Mesenchymal stem cell (in vitro differentiated cells and primary cell): ENCODE measurements around the gene ELK4.

Source experiments
- DNase-seq: peaks from one replicate; pipeline ENCODE4 v3.0.0-alpha.2; 2013
- H2AFZ ChIP-seq: one replicate; pipeline ENCODE4 v1.6.1; 2013; ENCODE audit warnings: low read depth, mild to moderate bottlenecking, control low read depth, inconsistent platforms, low read length, moderate library complexity
- H2AK5ac ChIP-seq: 2 replicates; pipeline ENCODE4 v1.6.1; 2013; ENCODE audit warnings: low read length, moderate library complexity, mild to moderate bottlenecking, inconsistent platforms; ENCODE audit not compliant: severe bottlenecking
- H2BK120ac ChIP-seq: one replicate; pipeline ENCODE4 v1.6.1; 2013; ENCODE audit warnings: low read depth, mild to moderate bottlenecking, inconsistent platforms, low read length, moderate library complexity
- H2BK12ac ChIP-seq, 2 experiments: one replicate each; pipeline ENCODE4 v1.6.1; 2013; ENCODE audit warnings: inconsistent platforms in 2 of 2, low read length in 2 of 2, mild to moderate bottlenecking in 2 of 2, moderate library complexity in 2 of 2, control low read depth in 1 of 2
- H2BK15ac ChIP-seq: one replicate; pipeline ENCODE4 v1.6.1; 2013; ENCODE audit warnings: mild to moderate bottlenecking, low read depth, inconsistent platforms; ENCODE audit not compliant: poor library complexity, severe bottlenecking
- H2BK5ac ChIP-seq: 2 replicates; pipeline ENCODE4 v1.6.1; 2013; ENCODE audit warnings: low read depth, mild to moderate bottlenecking, low read length, control low read depth, inconsistent platforms; ENCODE audit not compliant: poor library complexity, severe bottlenecking
- H3K14ac ChIP-seq, 2 experiments: one replicate each; pipeline ENCODE4 v1.6.1; 2013; ENCODE audit warnings: inconsistent platforms in 2 of 2, low read length in 2 of 2, control low read depth in 1 of 2, mild to moderate bottlenecking in 1 of 2, moderate library complexity in 1 of 2
- H3K18ac ChIP-seq, 2 experiments: one replicate each; pipeline ENCODE4 v1.6.1; 2013; ENCODE audit warnings: inconsistent platforms in 2 of 2, low read length in 2 of 2, control low read depth in 1 of 2, low read depth in 1 of 2, mild to moderate bottlenecking in 1 of 2
- H3K23ac ChIP-seq, 2 experiments: one replicate each; pipeline ENCODE4 v1.6.1; 2013; ENCODE audit warnings: inconsistent platforms in 2 of 2, low read length in 2 of 2, mild to moderate bottlenecking in 2 of 2, moderate library complexity in 2 of 2, control low read depth in 1 of 2
- H3K27ac ChIP-seq: 2 replicates; pipeline ENCODE4 v1.5.1; 2013; ENCODE audit warnings: mild to moderate bottlenecking, moderate library complexity, low read length, control low read depth, inconsistent platforms; ENCODE audit not compliant: poor library complexity, severe bottlenecking
- H3K27me3 ChIP-seq, 2 experiments: 2 replicates each; pipeline versions ENCODE4 v1.6.1 to v1.7.0; 2013; ENCODE audit warnings: low read length in 2 of 2, mild to moderate bottlenecking in 2 of 2, moderate library complexity in 2 of 2, control low read depth in 1 of 2, inconsistent platforms in 1 of 2; ENCODE audit not compliant: control insufficient read depth in 1 of 2, insufficient read depth in 1 of 2
- H3K36me3 ChIP-seq, 2 experiments: 2 replicates each; pipeline versions ENCODE4 v1.6.1 to v1.7.0; 2013; ENCODE audit warnings: low read length in 2 of 2, control low read depth in 1 of 2, inconsistent platforms in 1 of 2, low read depth in 1 of 2, mild to moderate bottlenecking in 1 of 2; ENCODE audit not compliant: insufficient read depth in 2 of 2, control insufficient read depth in 1 of 2
- H3K4ac ChIP-seq, 2 experiments: one replicate each; pipeline ENCODE4 v1.6.1; 2013; ENCODE audit warnings: inconsistent platforms in 2 of 2, low read length in 2 of 2, mild to moderate bottlenecking in 2 of 2, moderate library complexity in 2 of 2, control low read depth in 1 of 2, low read depth in 1 of 2
- H3K4me1 ChIP-seq: 2 replicates; pipeline ENCODE4 v1.6.1; 2013; ENCODE audit warnings: low read depth, low read length, control low read depth; ENCODE audit not compliant: control insufficient read depth, insufficient read depth
- H3K4me2 ChIP-seq: 2 replicates; pipeline ENCODE4 v1.6.1; 2013; ENCODE audit warnings: low read length, mild to moderate bottlenecking, inconsistent platforms; ENCODE audit not compliant: poor library complexity, severe bottlenecking
- H3K4me3 ChIP-seq, 2 experiments: 2 replicates each; pipeline versions ENCODE4 v1.5.1 to v1.7.0; 2013; ENCODE audit warnings: low read length in 2 of 2, mild to moderate bottlenecking in 2 of 2, control low read depth in 1 of 2, low read depth in 1 of 2; ENCODE audit not compliant: insufficient read depth in 1 of 2
- H3K79me1 ChIP-seq: replicated peaks from 2 replicates; pipeline ENCODE4 v1.6.1; 2013; ENCODE audit warnings: mild to moderate bottlenecking, control low read depth, low read length, inconsistent platforms; ENCODE audit not compliant: poor library complexity, severe bottlenecking
- H3K9ac ChIP-seq: 2 replicates; pipeline ENCODE4 v1.7.0; 2013; ENCODE audit warnings: mild to moderate bottlenecking, low read length, moderate library complexity
- H3K9me3 ChIP-seq: 2 replicates; pipeline ENCODE4 v1.7.0; 2013; ENCODE audit warnings: mild to moderate bottlenecking, low read length; ENCODE audit not compliant: control insufficient read depth
- H4K8ac ChIP-seq: one replicate; pipeline ENCODE4 v1.6.1; 2013; ENCODE audit warnings: inconsistent platforms, mild to moderate bottlenecking, low read length, moderate library complexity
- H4K91ac ChIP-seq: one replicate; pipeline ENCODE4 v1.6.1; 2013; ENCODE audit warnings: mild to moderate bottlenecking, low read length, inconsistent platforms
- whole genome bisulfite sequencing: methylation state at CpG from one replicate; pipeline ENCODE4 v1.1.7; 2013; ENCODE audit warnings: mixed read lengths; 5-methylcytosine and 5-hydroxymethylcytosine counted together

Gene ELK4

DNA sequence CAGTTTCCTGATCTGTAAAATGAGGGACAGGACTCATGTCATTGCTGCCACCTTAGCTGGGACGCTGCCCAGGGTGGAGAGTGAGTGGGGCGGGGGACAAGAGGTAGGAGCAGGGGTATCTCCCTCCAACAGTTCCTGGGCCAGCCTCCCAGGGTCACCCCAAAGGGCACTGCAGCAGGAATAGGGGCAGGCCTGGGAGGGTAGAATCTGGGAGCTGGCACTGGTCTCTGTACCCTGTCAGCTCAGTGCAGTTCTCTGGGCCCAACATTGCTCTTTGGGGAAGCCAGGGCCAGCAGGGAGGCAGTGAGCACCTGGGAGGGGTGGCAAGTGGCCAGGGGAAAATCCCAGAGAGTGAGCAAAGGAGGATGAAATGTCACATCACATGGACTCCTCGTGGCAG, 55.8 kb downstream of the ELK4 start:
- H2AFZ ChIP-seq, result no peak overlapping the region
- peaks cover 2% of the 10 kb centered on the region for H3K4me1 ChIP-seq
- H3K9me3 ChIP-seq, result no peaks in the 10 kb centered on the region
- H3K18ac ChIP-seq, result no peak overlapping the region
- WGBS, result 74% methylated on average over 3 of the region's 3 CpGs
- H2BK12ac ChIP-seq, result no peak overlapping the region
- no peak overlapping the region for H3K27ac ChIP-seq
- no peak overlapping the region for H3K14ac ChIP-seq
- H2AK5ac ChIP-seq, result no peak overlapping the region
- peaks cover 82 to 98% of the 10 kb centered on the region in 2 experiments for H3K27me3 ChIP-seq
- no peak overlapping the region for H2BK120ac ChIP-seq
- no peak overlapping the region for H3K23ac ChIP-seq
- H3K4me3 ChIP-seq, result no peak overlapping the region
- H3K4ac ChIP-seq, result no peak overlapping the region
- no peak overlapping the region for H2BK15ac ChIP-seq
- H4K91ac ChIP-seq, result no peak overlapping the region
- no peak overlapping the region for H3K4me2 ChIP-seq
- no peaks in the 10 kb centered on the region for H3K36me3 ChIP-seq
- no peak overlapping the region for H2BK5ac ChIP-seq
- no peak overlapping the region for H4K8ac ChIP-seq
- DNase-seq, result no peak
- no peaks in the 10 kb centered on the region for H3K79me1 ChIP-seq
- no peak overlapping the region for H3K9ac ChIP-seq

- Histone ChIP-seq H3K27ac (no peak overlapping the region), H3K36me3 (no peaks in the 10 kb centered on the region), H2BK12ac (no peak overlapping the region), H3K27me3 (peaks cover 82 to 98% of the 10 kb centered on the region in 2 experiments), H3K18ac (no peak overlapping the region), H2AFZ (no peak overlapping the region), H3K4ac (no peak overlapping the region), H2BK5ac (no peak overlapping the region), H3K4me3 (no peak overlapping the region), H3K4me2 (no peak overlapping the region), H3K9ac (no peak overlapping the region), H3K4me1 (peaks cover 2% of the 10 kb centered on the region), H2AK5ac (no peak overlapping the region), H3K9me3 (no peaks in the 10 kb centered on the region), H2BK120ac (no peak overlapping the region), H2BK15ac (no peak overlapping the region), H3K14ac (no peak overlapping the region), H3K23ac (no peak overlapping the region), H4K91ac (no peak overlapping the region), H4K8ac (no peak overlapping the region), H3K79me1 (no peaks in the 10 kb centered on the region)
- no peak for DNase-seq
- whole genome bisulfite sequencing, result 67% methylated on average over 1 of the region's 1 CpG
Observed at GRCh38 chr1:205575294-205575885, 56.4 kb downstream of the ELK4 start.

DNA sequence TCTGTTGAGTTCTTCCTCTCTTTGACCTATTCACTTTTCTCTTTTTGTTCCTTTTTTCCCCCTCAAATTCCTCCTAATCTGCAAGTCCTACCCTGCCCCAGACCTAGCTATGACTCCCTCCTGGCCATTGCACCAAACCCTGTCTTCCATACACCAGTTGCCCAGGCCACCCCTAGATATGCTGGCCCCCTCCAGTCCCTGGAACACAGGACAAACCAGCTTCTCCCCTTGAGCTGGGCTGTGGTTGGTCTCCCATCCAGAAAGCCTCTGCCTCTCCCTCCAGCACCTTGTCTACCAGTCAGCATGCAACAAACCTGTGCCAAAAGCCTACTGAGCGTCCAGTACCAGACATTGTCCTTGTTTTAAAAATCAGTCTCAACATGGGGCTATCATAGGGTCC, 59.4 kb downstream of the ELK4 start:
- no peak overlapping the region for H3K23ac ChIP-seq
- no peak overlapping the region for H3K4me3 ChIP-seq
- peaks cover 10% of the 10 kb centered on the region for H3K4me1 ChIP-seq
- H3K4me2 ChIP-seq, result no peak overlapping the region
- no peak overlapping the region for H2BK120ac ChIP-seq
- H2BK15ac ChIP-seq, result no peak overlapping the region
- H3K27me3 ChIP-seq, result peaks cover 80 to 94% of the 10 kb centered on the region in 2 experiments
- H3K9ac ChIP-seq, result no peak overlapping the region
- no peak overlapping the region for H3K14ac ChIP-seq
- no peak overlapping the region for H3K18ac ChIP-seq
- no peak overlapping the region for H2AK5ac ChIP-seq
- H4K8ac ChIP-seq, result no peak overlapping the region
- H3K4ac ChIP-seq, result no peak overlapping the region
- DNase-seq, result no peak
- no peak overlapping the region for H2BK12ac ChIP-seq
- no peaks in the 10 kb centered on the region for H3K9me3 ChIP-seq
- H3K79me1 ChIP-seq, result no peaks in the 10 kb centered on the region
- H2BK5ac ChIP-seq, result no peak overlapping the region
- no peak overlapping the region for H2AFZ ChIP-seq
- no peak overlapping the region for H3K27ac ChIP-seq
- WGBS, result 64% methylated on average over 1 of the region's 1 CpG
- no peaks in the 10 kb centered on the region for H3K36me3 ChIP-seq
- H4K91ac ChIP-seq, result no peak overlapping the region

DNA sequence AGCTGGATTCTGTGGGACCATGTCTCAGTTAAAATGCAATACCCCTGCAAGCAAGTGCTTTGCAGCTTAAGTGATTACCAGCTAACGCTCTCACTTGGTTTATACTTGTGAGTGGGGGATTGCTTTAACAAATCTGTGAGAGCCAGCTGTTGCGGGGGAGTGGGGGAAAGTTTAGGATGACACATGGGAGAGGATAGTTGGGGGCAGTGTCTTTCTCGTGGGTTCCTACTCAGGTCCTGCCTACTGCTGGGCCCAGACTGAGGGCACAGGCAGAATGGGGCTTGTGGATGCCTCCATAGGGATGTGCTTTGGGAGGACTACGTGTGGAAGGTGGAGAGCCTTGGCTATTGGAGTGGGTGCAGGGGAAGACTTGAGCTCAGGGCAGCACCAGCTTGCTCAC, 60.1 kb downstream of the ELK4 start:
- H3K4me1 ChIP-seq, result peaks cover 10% of the 10 kb centered on the region
- no peak overlapping the region for H2AFZ ChIP-seq
- H2AK5ac ChIP-seq, result no peak overlapping the region
- no peak overlapping the region for H2BK12ac ChIP-seq
- no peak overlapping the region for H2BK15ac ChIP-seq
- no peaks in the 10 kb centered on the region for H3K9me3 ChIP-seq
- no peak overlapping the region for H2BK120ac ChIP-seq
- no peak overlapping the region for H2BK5ac ChIP-seq
- no peak overlapping the region for H3K4me3 ChIP-seq
- H3K4ac ChIP-seq, result no peak overlapping the region
- H3K27me3 ChIP-seq, result peaks cover 80 to 94% of the 10 kb centered on the region in 2 experiments
- no peak overlapping the region for H3K14ac ChIP-seq
- H3K4me2 ChIP-seq, result no peak overlapping the region
- no peaks in the 10 kb centered on the region for H3K36me3 ChIP-seq
- WGBS, result 58% methylated on average over 4 of the region's 4 CpGs
- no peak for DNase-seq
- H3K9ac ChIP-seq, result no peak overlapping the region
- no peaks in the 10 kb centered on the region for H3K79me1 ChIP-seq
- H4K91ac ChIP-seq, result no peak overlapping the region
- H3K18ac ChIP-seq, result no peak overlapping the region
- no peak overlapping the region for H4K8ac ChIP-seq
- H3K27ac ChIP-seq, result no peak overlapping the region
- H3K23ac ChIP-seq, result no peak overlapping the region
